K562 (cell line): ENCODE results near the gene LY6G6D. TPM values are rescaled to one million over a fixed set of nuclear protein-coding genes. Genes with fewer than 3 reads are reported as not detected.

Experiments used
- ATAC-seq: fragments of 200-7000 bp; cut with Tn5 transposase; 3 replicates; pipeline ENCODE4 v1.9.1; 2020; ENCODE audit warnings: moderate library complexity
- BruUV-seq: library from RNA; stranded (reverse); fragments of 400-500 nt; replicated peaks from 2 replicates; lab custom pipeline; 2021; lab: Mats Ljungman, UMichigan
- CTCF ChIA-PET: fragments of 300-600 bp; formaldehyde crosslinking; extraction: SDS; loops from one replicate; lab custom pipeline; 2021; ENCODE audit warnings: low intra/inter-chr PET ratio; lab: Yijun Ruan, JAX
- POLR2A ChIA-PET: fragments of 300-600, 350-650 bp; sonication (Branson Sonifier 250); formaldehyde crosslinking; extraction: SDS; loops from one replicate; lab custom pipeline; 2021; ENCODE audit warnings: antibody characterized with exemption, inconsistent platforms; lab: Yijun Ruan, JAX
- DNase-seq, 4 experiments: peaks; one replicate each; pipeline versions ENCODE4 v3.0.0 to v3.0.0-alpha.2; 2011 to 2018; ENCODE audit warnings: low spot score in 3 of 4, mixed read lengths in 3 of 4; ENCODE audit errors: extremely low read depth in 1 of 4
- FAIRE-seq: peaks from 2 replicates; lab custom pipeline; 2011; peaks lifted over from hg19 to GRCh38; lab: Jason Lieb, UNC
- H2AFZ ChIP-seq: 2 replicates; pipeline ENCODE4 v1.6.0; 2011; ENCODE audit warnings: low read depth, low read length, control low read depth, inconsistent platforms
- H3K27ac ChIP-seq: fragments of 200-600 bp; 3 replicates; pipeline ENCODE4 v1.8.0; 2011; ENCODE audit warnings: low read depth, mild to moderate bottlenecking, control low read depth, inconsistent platforms, low read length, moderate library complexity, mixed read lengths; ENCODE audit errors: extremely low read depth
- H3K27me3 ChIP-seq, 2 experiments: fragments of 300-600 bp in 1 of 2; 2 replicates in 1 of 2; 3 replicates in 1 of 2; pipeline versions ENCODE4 v1.6.0 to v1.8.0; 2011; ENCODE audit warnings: inconsistent platforms in 2 of 2, low read length in 2 of 2, mild to moderate bottlenecking in 1 of 2, mixed read lengths in 1 of 2, moderate library complexity in 1 of 2; ENCODE audit not compliant: control insufficient read depth in 2 of 2, insufficient read depth in 2 of 2
- H3K36me3 ChIP-seq: fragments of 300-600 bp; 3 replicates; pipeline ENCODE4 v1.8.0; 2011; ENCODE audit warnings: mild to moderate bottlenecking, low read length, inconsistent platforms; ENCODE audit not compliant: control insufficient read depth, insufficient read depth
- H3K4me1 ChIP-seq, 2 experiments: fragments of 200-600 bp in 1 of 2; replicated peaks in 1 of 2; 2 replicates in 1 of 2; 3 replicates in 1 of 2; pipeline versions ENCODE4 v1.5.1 to v1.8.0; 2011; ENCODE audit warnings: inconsistent platforms in 2 of 2, low read length in 2 of 2, mild to moderate bottlenecking in 1 of 2, mixed read lengths in 1 of 2, moderate library complexity in 1 of 2; ENCODE audit not compliant: control insufficient read depth in 2 of 2, insufficient read depth in 2 of 2
- H3K4me2 ChIP-seq: 2 replicates; pipeline ENCODE4 v1.6.1; 2011; ENCODE audit warnings: low read length, control low read depth, inconsistent platforms, mixed read lengths; ENCODE audit not compliant: insufficient read depth
- H3K4me3 ChIP-seq: fragments of 200-600 bp; sonication (generic), shearing (Covaris generic); 2 replicates; pipeline ENCODE4 v1.5.1; 2016; ENCODE audit warnings: control low read depth, inconsistent platforms
- H3K79me2 ChIP-seq: fragments of 200-600 bp; 3 replicates; pipeline ENCODE4 v1.8.0; 2011; ENCODE audit warnings: low read length, inconsistent platforms; ENCODE audit not compliant: control insufficient read depth, insufficient read depth
- H3K9ac ChIP-seq, 2 experiments: 2 replicates each; pipeline versions ENCODE4 v1.6.0 to v1.6.1; 2011; ENCODE audit warnings: low read depth in 2 of 2, low read length in 2 of 2, control low read depth in 1 of 2, inconsistent platforms in 1 of 2, mild to moderate bottlenecking in 1 of 2, mixed read lengths in 1 of 2; ENCODE audit not compliant: insufficient read depth in 1 of 2
- H3K9me1 ChIP-seq: one replicate; pipeline ENCODE4 v1.6.0; 2011; ENCODE audit warnings: inconsistent platforms, mild to moderate bottlenecking, low read length, moderate library complexity; ENCODE audit not compliant: control insufficient read depth, insufficient read depth
- H3K9me3 ChIP-seq: replicated peaks from 2 replicates; pipeline ENCODE4 v1.5.1; 2011; ENCODE audit warnings: low read depth, low read length, inconsistent platforms; ENCODE audit not compliant: control insufficient read depth, insufficient read depth
- H4K20me1 ChIP-seq: replicated peaks from 2 replicates; pipeline ENCODE4 v1.6.1; 2011; ENCODE audit warnings: low read length, inconsistent platforms, mixed read lengths; ENCODE audit not compliant: control insufficient read depth, insufficient read depth
- ARID2 ChIP-seq: fragments of 450-650 bp; IDR thresholded peaks from 2 replicates; pipeline ENCODE4 v1.6.1; 2017; ENCODE audit warnings: antibody characterized with exemption, mild to moderate bottlenecking
- CEBPZ ChIP-seq: fragments of 150-350 bp; IDR thresholded peaks from 2 replicates; pipeline ENCODE4 v1.6.1; 2014; ENCODE audit warnings: low read depth, mild to moderate bottlenecking, low read length, borderline replicate concordance
- PTRF ChIP-seq: fragments of 450-650 bp; IDR thresholded peaks from 2 replicates; pipeline ENCODE4 v1.6.1; 2016; ENCODE audit warnings: mild to moderate bottlenecking, missing genetic modification characterization, missing compliant biosample characterization
- SMAD1 ChIP-seq: fragments of 150-350 bp; IDR thresholded peaks from 2 replicates; pipeline ENCODE4 v1.6.1; 2014; ENCODE audit warnings: low read length, low read depth; ENCODE audit not compliant: partially characterized antibody
- SMARCA4 ChIP-seq: fragments of 450-650 bp; IDR thresholded peaks from 2 replicates; pipeline ENCODE4 v1.6.1; 2016
- SMARCC2 ChIP-seq: fragments of 450-650 bp; IDR thresholded peaks from 2 replicates; pipeline ENCODE4 v1.6.1; 2017; ENCODE audit warnings: antibody characterized with exemption, moderate library complexity, mild to moderate bottlenecking, low read depth
- TAF7 ChIP-seq: fragments of 450-650 bp; IDR thresholded peaks from 2 replicates; pipeline ENCODE4 v1.6.1; 2016; ENCODE audit warnings: missing genetic modification characterization, missing compliant biosample characterization
- TCF3 ChIP-seq: sonication (generic); formaldehyde crosslinking; IDR thresholded peaks from 2 replicates; pipeline ENCODE4 v1.4.0; 2020; ENCODE audit warnings: mild to moderate bottlenecking, missing genetic modification reagents
- ZFP36 ChIP-seq: fragments of 150-350 bp; IDR thresholded peaks from 2 replicates; pipeline ENCODE4 v1.6.1; 2018; ENCODE audit warnings: low read length, low read depth; ENCODE audit not compliant: partially characterized antibody
- ZNF217 ChIP-seq: sonication (generic); formaldehyde crosslinking; IDR thresholded peaks from 2 replicates; pipeline ENCODE4 v1.8.0; 2022; ENCODE audit warnings: mild to moderate bottlenecking, missing genetic modification reagents
- WGBS: fragments of 100-300 bp; shearing (Covaris generic); methylation state at CpG from one replicate; pipeline ENCODE4 v1.1.6; 2016; ENCODE audit warnings: low coverage, mixed read lengths; ENCODE audit not compliant: insufficient coverage; ENCODE audit errors: missing lambda C conversion rate; 5-methylcytosine and 5-hydroxymethylcytosine counted together
- in situ Hi-C: fragments of 300-500 bp; cut with MboI; formaldehyde crosslinking; loops from 4 replicates; pipeline ENCODE4 v1.15.0; 2018; ENCODE audit warnings: inconsistent platforms, mixed read lengths
- intact Hi-C: fragments of 100-400 bp; cut with micrococcal nuclease; formaldehyde crosslinking; loops from 2 replicates; pipeline ENCODE4 v1.14.2; 2022
- polyA plus RNA-seq, 8 experiments: library from polyadenylated mRNA; depleted of rRNA in 4 of 8; stranded (reverse) in 5 of 8; unstranded in 3 of 8; fragments of >200 nt; fragmentation: Nextera tagmentation in 2 of 8; fragmentation: Illumina TruSeq in 1 of 8; extraction: Ambion mirVana in 2 of 8; extraction: Trizol in 1 of 8; gene quantifications; 2 replicates each; pipeline versions ENCODE4 v1.2.1 to v1.2.3, GENCODE V29; 2011 to 2014; ENCODE audit warnings: inconsistent platforms in 1 of 8, missing spikeins in 1 of 8
- total RNA-seq, 7 experiments: library from RNA; depleted of rRNA in 6 of 7; stranded (reverse); fragments of >200 nt in 6 of 7; fragmentation: Illumina TruSeq in 2 of 7; extraction: Trizol in 2 of 7; gene quantifications; 2 replicates each; pipeline versions ENCODE4 v1.2.1 to v1.2.3, GENCODE V29; 2011 to 2021; ENCODE audit warnings: low replicate concordance in 1 of 7
- TF ChIP-seq, protein P1 (sequence below), 3 experiments: fragments of 200-800 bp in 1 of 3; fragments of 250-450 bp in 1 of 3; fragments of 450-650 bp in 1 of 3; sonication (Bioruptor Pico) in 1 of 3; sonication (Bioruptor generic) in 1 of 3; formaldehyde crosslinking in 1 of 3; IDR thresholded peaks; 2 replicates each; pipeline versions ENCODE4 v1.6.1 to v1.8.0; 2016 to 2022; ENCODE audit warnings: mild to moderate bottlenecking in 2 of 3, missing genetic modification characterization in 2 of 3, missing compliant biosample characterization in 1 of 3, moderate library complexity in 1 of 3

Gene LY6G6D
- total and polyA plus RNA-seq, 9 of the 15 experiments (the other 6 are each of a cell fraction or from before 2014, with no cell fraction given), result 0.30 to 0.38 TPM; not detected in 7

DNA sequence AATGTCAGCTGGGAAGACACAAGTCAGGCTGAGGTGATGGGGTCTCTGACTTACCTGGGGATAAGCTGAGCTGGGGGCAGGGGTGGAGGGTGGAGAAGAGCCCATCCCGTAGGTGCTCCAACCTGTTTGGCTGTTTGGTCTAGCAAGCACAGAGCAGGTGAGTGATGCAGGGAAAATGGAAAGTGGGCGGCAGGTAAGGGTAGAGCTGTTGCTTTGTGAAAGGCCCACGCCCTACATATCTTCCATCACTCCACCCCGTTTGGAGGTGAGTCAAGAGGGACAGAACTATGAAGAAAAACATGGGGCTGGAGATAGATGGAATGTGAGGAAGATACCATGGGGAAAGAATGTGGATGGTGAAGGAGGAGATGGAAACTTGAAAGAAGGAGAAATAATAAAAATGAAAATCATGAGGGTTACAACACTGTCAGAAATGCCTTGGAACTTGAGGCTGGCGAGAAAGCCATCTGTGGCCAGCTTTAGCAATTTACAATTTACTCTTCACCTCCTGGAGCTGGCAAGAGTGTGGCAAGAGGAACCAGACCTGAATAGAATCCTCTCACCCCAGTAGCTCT, 5.1 kb downstream of the LY6G6D start:
- no peaks in the 10 kb centered on the region for H3K27me3 ChIP-seq
- no peaks in the 10 kb centered on the region for H4K20me1 ChIP-seq
- no peak overlapping the region for H3K27ac ChIP-seq
- in situ Hi-C loops, result no loop called here
- no TSS peak for BruUV-seq
- ChIA-PET CTCF (no interaction called here), POLR2A (interaction anchor here (0.7 to 15.0 kb wide), 9 partner anchors 8 to 146 kb away, joined by 3 to 236 read pairs (median 3); partner anchors contain the start of genes ABHD16A, CLIC1, DDAH2 and GPANK1)
- WGBS, result 35% methylated on average over 5 of the region's 5 CpGs
- ATAC-seq (no peak), DNase-seq (no peak), FAIRE-seq (no peak)
- H3K4me1 ChIP-seq, result peaks cover 16 to 23% of the 10 kb centered on the region in 2 experiments; a peak in 4 of 5 replicates
- no peaks in the 10 kb centered on the region for H3K36me3 ChIP-seq
- no peak overlapping the region for H2AFZ ChIP-seq
- H3K4me2 ChIP-seq, result no peak overlapping the region
- H3K9ac ChIP-seq, result peak overlapping the region in 1 of 2 experiments; percentile 61; a peak in 2 of 4 replicates
- H3K4me3 ChIP-seq, result no peak overlapping the region
- H3K9me1 ChIP-seq, result no peaks in the 10 kb centered on the region
- no peaks in the 10 kb centered on the region for H3K79me2 ChIP-seq
- intact Hi-C loops, result no loop called here
- TF ChIP-seq SMAD1, result no peak
- no peak for TF ChIP-seq TAF7 (tag)
- no peak for TF ChIP-seq PTRF (tag)
- no peak for TF ChIP-seq SMARCA4
- no peak for TF ChIP-seq TCF3
- no peak for TF ChIP-seq ARID2
- no peak for TF ChIP-seq ZNF217
- no peak for TF ChIP-seq CEBPZ
- no peak for TF ChIP-seq ZFP36
- TF ChIP-seq, protein P1, sequence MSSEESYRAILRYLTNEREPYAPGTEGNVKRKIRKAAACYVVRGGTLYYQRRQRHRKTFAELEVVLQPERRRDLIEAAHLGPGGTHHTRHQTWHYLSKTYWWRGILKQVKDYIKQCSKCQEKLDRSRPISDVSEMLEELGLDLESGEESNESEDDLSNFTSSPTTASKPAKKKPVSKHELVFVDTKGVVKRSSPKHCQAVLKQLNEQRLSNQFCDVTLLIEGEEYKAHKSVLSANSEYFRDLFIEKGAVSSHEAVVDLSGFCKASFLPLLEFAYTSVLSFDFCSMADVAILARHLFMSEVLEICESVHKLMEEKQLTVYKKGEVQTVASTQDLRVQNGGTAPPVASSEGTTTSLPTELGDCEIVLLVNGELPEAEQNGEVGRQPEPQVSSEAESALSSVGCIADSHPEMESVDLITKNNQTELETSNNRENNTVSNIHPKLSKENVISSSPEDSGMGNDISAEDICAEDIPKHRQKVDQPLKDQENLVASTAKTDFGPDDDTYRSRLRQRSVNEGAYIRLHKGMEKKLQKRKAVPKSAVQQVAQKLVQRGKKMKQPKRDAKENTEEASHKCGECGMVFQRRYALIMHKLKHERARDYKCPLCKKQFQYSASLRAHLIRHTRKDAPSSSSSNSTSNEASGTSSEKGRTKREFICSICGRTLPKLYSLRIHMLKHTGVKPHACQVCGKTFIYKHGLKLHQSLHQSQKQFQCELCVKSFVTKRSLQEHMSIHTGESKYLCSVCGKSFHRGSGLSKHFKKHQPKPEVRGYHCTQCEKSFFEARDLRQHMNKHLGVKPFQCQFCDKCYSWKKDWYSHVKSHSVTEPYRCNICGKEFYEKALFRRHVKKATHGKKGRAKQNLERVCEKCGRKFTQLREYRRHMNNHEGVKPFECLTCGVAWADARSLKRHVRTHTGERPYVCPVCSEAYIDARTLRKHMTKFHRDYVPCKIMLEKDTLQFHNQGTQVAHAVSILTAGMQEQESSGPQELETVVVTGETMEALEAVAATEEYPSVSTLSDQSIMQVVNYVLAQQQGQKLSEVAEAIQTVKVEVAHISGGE (CRISPR knock-in tag; IDR thresholded peaks at IDR 0.05), result no peak
- no peak for TF ChIP-seq SMARCC2
- no peaks in the 10 kb centered on the region for H3K9me3 ChIP-seq
